Hepatocyte (in vitro differentiated cells): ENCODE data around the gene AP3D1.

Experiments used
- CTCF ChIP-seq: fragments of 200-600 bp; sonication (generic); IDR thresholded peaks from 2 replicates; pipeline ENCODE4 v1.5.1; 2016; ENCODE audit warnings: antibody characterized with exemption, mild to moderate bottlenecking; ENCODE audit not compliant: poor library complexity
- EZH2 ChIP-seq: fragments of 200-600 bp; sonication (generic); IDR thresholded peaks from 2 replicates; pipeline ENCODE4 v1.6.1; 2016; ENCODE audit warnings: antibody characterized with exemption, mild to moderate bottlenecking, borderline replicate concordance
- EZH2phosphoT487 ChIP-seq: fragments of 200-600 bp; sonication (generic); IDR thresholded peaks from one replicate; pipeline ENCODE4 v1.6.1; 2018; ENCODE audit warnings: antibody characterized with exemption, mild to moderate bottlenecking, low read depth, moderate library complexity; ENCODE audit not compliant: unreplicated experiment, severe bottlenecking

GRCh38 chr19:2157452-2157851 lies 6.1 kb upstream of the AP3D1 start:
- TF ChIP-seq CTCF (no peak), EZH2phosphoT487 (no peak), EZH2 (no peak)
